SJCRH30 (cell line): Measurements from ENCODE around the gene ENHO. TPM values are rescaled to one million over a fixed set of nuclear protein-coding genes. Genes with fewer than 3 reads are reported as not detected.
"Not testable (repeated sequence)": the region's sequence is repeated elsewhere in the genome, so short reads cannot be mapped to it uniquely, and the experiment has no call there.

Experiments
- DNase-seq, 2 experiments: peaks; one replicate each; pipeline ENCODE4 v3.0.0-alpha.2; 2015 to 2020
- H3K27ac ChIP-seq: fragments of 250-450 bp; sonication (Bioruptor Pico); 2 replicates; pipeline ENCODE4 v1.5.1; 2020; ENCODE audit warnings: mild to moderate bottlenecking, moderate library complexity
- H3K27me3 ChIP-seq: fragments of 250-450 bp; sonication (Bioruptor Pico); 2 replicates; pipeline ENCODE4 v1.5.1; 2020; ENCODE audit warnings: mild to moderate bottlenecking, moderate library complexity
- H3K36me3 ChIP-seq: fragments of 250-450 bp; sonication (Bioruptor Pico); 2 replicates; pipeline ENCODE4 v1.5.1; 2020; ENCODE audit warnings: mild to moderate bottlenecking, moderate library complexity
- H3K4me1 ChIP-seq: fragments of 250-450 bp; sonication (Bioruptor Pico); 2 replicates; pipeline ENCODE4 v1.5.1; 2020; ENCODE audit warnings: mild to moderate bottlenecking, moderate library complexity
- H3K4me3 ChIP-seq: fragments of 250-450 bp; sonication (Bioruptor Pico); 2 replicates; pipeline ENCODE4 v1.5.1; 2020; ENCODE audit warnings: mild to moderate bottlenecking, moderate library complexity
- H3K9me3 ChIP-seq: fragments of 250-450 bp; sonication (Bioruptor Pico); replicated peaks from 2 replicates; pipeline ENCODE4 v1.5.1; 2020; ENCODE audit warnings: mild to moderate bottlenecking, moderate library complexity
- total RNA-seq: library from RNA; depleted of rRNA; stranded (reverse); fragments of >200 nt; shearing (Covaris generic); gene quantifications from 2 replicates; pipeline ENCODE4 v1.2.3, GENCODE V29; 2014

The ENHO gene
- total RNA-seq, 1 experiment from 2014 or later = not detected

DNA sequence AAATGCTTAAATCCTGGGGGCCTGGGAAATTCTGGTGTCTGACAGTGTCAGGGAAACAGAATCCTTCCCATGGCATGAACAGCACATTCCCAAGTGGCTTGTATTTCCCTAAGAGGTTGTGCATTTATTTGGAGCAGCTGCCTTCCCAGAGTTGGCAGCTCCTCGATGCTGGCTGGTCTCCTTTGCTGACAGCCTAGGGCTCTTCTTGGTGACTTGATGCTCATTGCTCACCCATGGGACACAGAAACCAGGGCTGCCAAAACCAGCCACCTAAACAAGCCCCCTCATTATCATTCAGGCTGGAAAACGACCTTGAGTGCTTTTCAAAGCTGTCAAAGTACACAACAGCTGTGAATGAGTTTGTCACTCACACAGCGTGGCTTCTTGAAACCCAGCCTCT, 24.2 kb downstream of the ENHO start:
- H3K27me3 ChIP-seq = no peaks in the 10 kb centered on the region
- no peaks in the 10 kb centered on the region for H3K36me3 ChIP-seq
- no peaks in the 10 kb centered on the region for H3K9me3 ChIP-seq
- H3K27ac ChIP-seq = no peak overlapping the region
- no peaks in the 10 kb centered on the region for H3K4me1 ChIP-seq
- DNase-seq = peak in 1 of 2 experiments; percentile 17
- no peak overlapping the region for H3K4me3 ChIP-seq

DNA sequence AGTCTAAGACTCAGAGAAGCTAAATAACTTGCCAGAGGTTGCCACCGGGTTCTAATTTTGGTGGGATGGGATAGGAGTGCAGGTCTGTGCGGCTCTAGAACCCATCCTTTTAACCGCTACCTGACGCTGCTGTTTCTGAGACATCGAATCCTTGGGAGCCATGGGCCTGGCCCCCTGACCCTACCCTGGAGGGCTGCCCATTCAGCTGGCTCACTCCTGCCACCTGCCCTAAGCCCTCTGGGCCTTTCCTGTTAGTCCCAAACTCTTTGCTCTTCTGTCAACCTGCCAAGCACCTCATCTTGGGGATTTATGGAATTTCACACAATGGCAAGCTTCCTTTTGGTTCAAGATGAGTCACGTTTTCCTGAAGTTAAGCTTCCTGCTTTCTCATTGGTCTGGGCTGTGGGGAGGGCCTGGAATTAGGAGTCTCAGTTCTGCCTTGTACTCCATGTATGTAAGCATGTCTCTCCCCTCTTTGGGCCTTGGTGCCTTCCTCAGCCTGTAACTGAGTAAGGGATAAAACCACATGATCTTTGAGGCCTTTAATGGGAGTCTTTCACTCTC, 26.6 kb downstream of the ENHO start:
- H3K27ac ChIP-seq = no peak overlapping the region
- no peaks in the 10 kb centered on the region for H3K27me3 ChIP-seq
- H3K4me3 ChIP-seq = no peak overlapping the region
- peak in 1 of 2 experiments; percentile 12 for DNase-seq
- H3K4me1 ChIP-seq = no peaks in the 10 kb centered on the region
- no peaks in the 10 kb centered on the region for H3K36me3 ChIP-seq
- H3K9me3 ChIP-seq = no peaks in the 10 kb centered on the region

DNA sequence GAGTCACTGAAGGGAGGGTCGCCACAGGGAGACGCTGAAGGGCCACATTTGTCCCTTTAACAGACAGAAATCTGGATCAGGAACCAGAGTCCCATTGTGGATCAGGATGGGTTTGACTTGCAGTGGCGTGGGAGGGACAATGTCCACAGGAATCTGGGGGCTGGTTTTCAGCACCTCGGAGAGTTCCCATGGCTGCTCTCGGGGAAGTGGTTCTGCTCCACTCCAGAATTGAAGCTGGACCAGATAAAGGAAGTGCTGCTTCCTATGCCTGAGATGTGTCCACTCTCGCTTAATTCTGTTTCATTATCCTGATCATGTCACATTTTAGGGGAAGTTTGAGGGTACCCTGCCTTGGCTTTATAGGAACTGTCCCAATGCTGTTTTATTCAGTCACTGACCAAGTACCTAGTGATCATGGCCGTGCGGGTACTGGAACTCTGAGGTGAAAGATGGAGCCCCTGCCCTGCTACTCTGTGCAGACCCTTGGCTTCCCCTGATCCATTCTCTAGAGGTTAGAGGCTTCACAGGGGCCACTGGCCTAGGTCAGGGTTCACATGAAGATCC, 28.7 kb downstream of the ENHO start:
- DNase-seq = peak; percentile 47 to 67
- Histone ChIP-seq H3K27ac (no peak overlapping the region), H3K36me3 (no peaks in the 10 kb centered on the region), H3K9me3 (no peaks in the 10 kb centered on the region), H3K4me3 (no peak overlapping the region), H3K27me3 (no peaks in the 10 kb centered on the region), H3K4me1 (no peaks in the 10 kb centered on the region)

DNA sequence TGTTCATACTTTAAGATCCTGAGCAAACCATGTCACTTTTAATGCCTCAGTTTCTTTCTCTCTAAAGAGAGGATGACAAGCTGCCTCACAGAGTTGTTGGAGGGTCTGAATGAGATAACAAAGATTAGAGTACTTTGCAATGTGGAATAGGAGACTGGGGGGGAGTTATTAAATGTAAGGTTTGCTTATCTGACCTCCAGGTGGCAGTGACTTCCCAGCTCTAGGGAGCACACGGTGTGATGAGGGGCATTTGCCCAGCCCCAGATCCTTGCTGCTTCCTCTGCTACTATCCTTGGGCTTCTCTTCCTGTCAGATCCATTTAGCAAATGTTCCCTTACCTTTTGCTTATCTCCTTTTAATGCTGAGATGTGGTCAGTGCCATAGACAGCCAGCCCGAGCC, 30.7 kb downstream of the ENHO start:
- H3K36me3 ChIP-seq = no peaks in the 10 kb centered on the region
- no peak for DNase-seq
- H3K9me3 ChIP-seq = no peaks in the 10 kb centered on the region
- no peak overlapping the region for H3K4me3 ChIP-seq
- no peak overlapping the region for H3K27ac ChIP-seq
- no peaks in the 10 kb centered on the region for H3K4me1 ChIP-seq
- no peaks in the 10 kb centered on the region for H3K27me3 ChIP-seq

DNA sequence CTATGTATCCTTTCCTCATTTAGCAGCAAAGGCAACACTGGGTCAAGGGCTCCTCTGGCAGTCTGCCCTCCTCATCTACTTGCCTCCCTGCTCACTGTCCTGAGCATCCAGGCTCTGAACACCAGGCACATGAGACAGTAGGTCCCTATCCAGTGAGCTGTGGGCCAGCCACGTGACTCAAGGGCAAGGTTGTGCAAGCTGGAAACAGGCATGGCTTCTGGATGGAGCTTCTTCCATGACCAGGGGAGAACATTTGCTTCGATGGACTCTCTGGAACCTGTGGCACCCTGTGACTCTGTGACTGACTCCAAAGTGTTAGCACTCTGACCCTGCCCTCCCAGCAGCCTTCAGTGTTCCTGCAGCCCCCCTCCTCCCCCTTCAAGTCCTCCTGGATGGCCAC, 31.2 kb downstream of the ENHO start:
- Histone ChIP-seq H3K4me3 (no peak overlapping the region), H3K36me3 (no peaks in the 10 kb centered on the region), H3K9me3 (no peaks in the 10 kb centered on the region), H3K27me3 (no peaks in the 10 kb centered on the region), H3K4me1 (no peaks in the 10 kb centered on the region), H3K27ac (no peak overlapping the region)
- no peak for DNase-seq

DNA sequence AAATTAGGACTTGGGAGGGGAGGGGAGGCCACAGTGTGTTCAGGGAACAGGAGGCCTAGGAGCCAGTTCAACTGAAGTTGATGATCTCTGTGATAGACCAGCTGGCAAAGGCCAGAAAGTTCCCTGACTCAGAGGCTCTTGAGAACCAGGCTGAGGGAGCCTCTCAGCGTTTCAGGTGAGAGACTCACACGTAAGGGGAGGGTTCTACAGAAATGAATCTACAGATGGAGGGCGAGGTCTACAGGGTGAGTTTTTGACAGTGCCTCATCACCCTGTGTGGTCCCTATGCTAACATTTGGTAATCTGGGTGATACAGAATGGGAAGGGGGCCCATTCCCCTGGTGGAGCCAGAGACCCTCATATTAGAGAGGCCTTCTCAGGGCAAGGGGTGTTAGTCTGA, 32.0 kb downstream of the ENHO start:
- Histone ChIP-seq H3K9me3 (no peaks in the 10 kb centered on the region), H3K4me1 (no peaks in the 10 kb centered on the region), H3K27me3 (no peaks in the 10 kb centered on the region), H3K4me3 (no peak overlapping the region), H3K27ac (no peak overlapping the region), H3K36me3 (no peaks in the 10 kb centered on the region)
- no peak for DNase-seq

DNA sequence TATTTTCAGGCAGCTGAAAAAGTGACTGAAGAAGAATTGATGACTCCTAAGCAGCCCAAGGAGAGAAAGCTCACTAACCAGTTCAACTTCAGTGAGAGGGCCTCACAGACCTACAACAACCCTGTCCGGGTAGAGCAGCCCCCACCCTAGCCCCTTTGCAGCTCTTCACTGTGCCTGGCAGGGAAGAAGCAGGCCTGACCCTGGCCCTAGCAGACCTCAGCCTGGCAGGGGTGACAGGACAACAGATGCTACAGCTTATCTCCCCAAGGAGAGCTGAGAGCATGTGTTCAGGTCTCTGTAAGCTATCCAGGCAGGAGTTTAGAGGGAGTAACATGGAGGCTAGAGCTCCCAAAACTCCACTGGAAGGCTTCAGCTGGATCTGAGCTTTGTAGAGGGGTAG, 32.4 kb downstream of the ENHO start:
- no peak overlapping the region for H3K4me3 ChIP-seq
- H3K4me1 ChIP-seq = no peaks in the 10 kb centered on the region
- no peak for DNase-seq
- H3K9me3 ChIP-seq = no peaks in the 10 kb centered on the region
- H3K27ac ChIP-seq = no peak overlapping the region
- H3K27me3 ChIP-seq = no peaks in the 10 kb centered on the region
- no peaks in the 10 kb centered on the region for H3K36me3 ChIP-seq

DNA sequence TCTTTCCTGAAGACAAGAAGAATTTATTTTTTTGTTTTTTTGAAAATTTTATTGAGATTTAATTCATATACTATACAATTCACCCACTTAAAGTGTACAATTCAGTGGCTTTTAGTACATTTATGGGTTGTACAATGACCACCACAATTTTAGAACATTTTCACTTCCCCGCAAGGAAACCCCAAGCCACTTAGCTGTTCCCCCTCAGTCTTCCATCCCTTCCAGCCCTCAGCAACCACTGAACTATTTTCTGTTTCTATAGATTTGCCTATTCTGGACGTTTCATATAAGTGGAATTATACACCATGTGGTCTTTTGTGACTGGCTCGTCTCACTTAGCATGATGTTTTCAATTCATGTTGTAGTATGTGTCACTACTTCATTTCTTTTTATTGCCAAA, 36.2 kb downstream of the ENHO start:
- Histone ChIP-seq H3K4me1 (no peaks in the 10 kb centered on the region), H3K27ac (no peak overlapping the region), H3K27me3 (no peaks in the 10 kb centered on the region), H3K9me3 (no peaks in the 10 kb centered on the region), H3K36me3 (no peaks in the 10 kb centered on the region), H3K4me3 (no peak overlapping the region)
- no peak for DNase-seq

DNA sequence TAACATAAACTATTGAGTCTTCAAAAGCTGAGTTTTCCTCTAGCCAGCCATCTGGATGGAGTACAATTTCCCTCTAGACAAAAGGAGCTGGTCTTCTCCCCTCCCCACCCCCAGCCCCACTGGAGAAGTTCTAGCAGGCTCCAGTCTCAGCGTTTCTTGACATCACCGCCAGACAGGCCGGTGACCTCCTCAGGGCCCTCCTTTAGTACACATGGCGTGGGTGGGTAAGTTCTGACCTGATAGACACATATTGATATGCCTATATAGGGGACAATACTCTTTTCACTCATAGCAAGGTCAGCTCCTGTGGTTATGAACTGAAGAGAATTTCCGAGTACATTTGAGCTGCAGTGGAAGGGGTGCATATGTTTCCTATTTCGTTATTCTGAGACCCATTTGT, 37.0 kb downstream of the ENHO start:
- DNase-seq = no peak
- Histone ChIP-seq H3K27ac (no peak overlapping the region), H3K9me3 (no peaks in the 10 kb centered on the region), H3K27me3 (no peaks in the 10 kb centered on the region), H3K4me1 (no peaks in the 10 kb centered on the region), H3K4me3 (no peak overlapping the region), H3K36me3 (no peaks in the 10 kb centered on the region)

DNA sequence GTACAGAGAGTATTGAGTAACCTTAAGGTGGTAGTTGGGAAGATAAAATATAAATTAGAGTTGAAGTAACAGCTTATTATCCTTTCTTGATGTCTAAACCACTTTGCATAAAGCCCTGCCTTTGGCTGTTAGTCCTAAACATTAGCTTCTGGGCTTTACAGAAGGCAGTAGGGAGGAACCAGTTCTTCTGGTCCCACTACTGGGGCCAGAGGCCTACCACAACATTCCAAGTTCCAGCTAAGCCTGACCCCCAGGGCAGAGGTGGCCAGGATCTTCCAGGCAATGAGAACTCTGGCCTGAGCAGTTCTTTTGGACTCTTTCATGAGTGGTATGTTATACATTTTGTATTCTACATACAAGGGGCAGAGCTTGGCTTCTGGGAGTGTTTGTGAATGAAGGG, 38.1 kb downstream of the ENHO start:
- no peaks in the 10 kb centered on the region for H3K36me3 ChIP-seq
- no peak overlapping the region for H3K27ac ChIP-seq
- DNase-seq = no peak
- H3K4me1 ChIP-seq = no peaks in the 10 kb centered on the region
- no peak overlapping the region for H3K4me3 ChIP-seq
- H3K9me3 ChIP-seq = no peaks in the 10 kb centered on the region
- no peaks in the 10 kb centered on the region for H3K27me3 ChIP-seq

DNA sequence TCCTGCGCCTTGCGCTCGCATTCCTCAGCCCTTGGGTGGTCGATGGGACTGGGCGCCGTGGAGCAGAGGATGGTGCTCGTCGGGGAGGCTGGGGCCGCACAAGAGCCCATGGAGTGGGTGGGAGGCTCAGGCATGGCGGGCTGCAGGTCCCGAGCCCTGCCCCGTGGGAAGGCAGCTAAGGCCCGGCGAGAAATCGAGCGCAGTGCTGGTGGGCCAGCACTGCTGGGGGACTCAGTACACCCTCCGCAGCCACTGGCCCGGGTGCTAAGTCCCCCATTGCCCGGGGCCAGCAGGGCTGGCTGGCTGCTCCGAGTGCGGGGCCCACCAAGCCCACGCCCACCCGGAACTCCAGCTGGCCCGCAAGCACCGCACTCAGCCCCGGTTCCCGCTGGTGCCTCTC, 40.0 kb downstream of the ENHO start:
- not testable (repeated sequence) for H3K27ac ChIP-seq, H3K27me3 ChIP-seq, H3K9me3 ChIP-seq, H3K36me3 ChIP-seq, DNase-seq, H3K4me3 ChIP-seq, H3K4me1 ChIP-seq

DNA sequence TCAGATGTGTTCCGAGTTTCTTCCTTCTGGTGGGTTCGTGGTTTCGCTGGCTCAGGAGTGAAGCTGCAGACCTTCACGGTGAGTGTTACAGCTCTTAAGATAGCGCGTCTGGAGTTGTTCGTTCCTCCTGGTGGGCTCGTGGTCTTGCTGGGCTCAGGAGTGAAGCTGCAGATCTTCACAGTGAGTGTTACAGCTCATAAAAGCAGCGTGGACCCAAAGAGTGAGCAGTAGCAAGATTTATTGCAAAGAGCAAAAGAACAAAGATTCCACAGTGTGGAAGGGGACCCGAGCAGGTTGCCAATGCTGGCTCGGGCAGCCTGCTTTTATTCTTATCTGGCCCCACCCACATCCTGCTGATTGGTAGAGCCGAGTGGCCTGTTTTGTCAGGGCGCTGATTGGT, 41.2 kb downstream of the ENHO start:
- not testable (repeated sequence) for H3K4me1 ChIP-seq, H3K36me3 ChIP-seq, H3K27ac ChIP-seq, H3K27me3 ChIP-seq, H3K9me3 ChIP-seq, H3K4me3 ChIP-seq, DNase-seq

DNA sequence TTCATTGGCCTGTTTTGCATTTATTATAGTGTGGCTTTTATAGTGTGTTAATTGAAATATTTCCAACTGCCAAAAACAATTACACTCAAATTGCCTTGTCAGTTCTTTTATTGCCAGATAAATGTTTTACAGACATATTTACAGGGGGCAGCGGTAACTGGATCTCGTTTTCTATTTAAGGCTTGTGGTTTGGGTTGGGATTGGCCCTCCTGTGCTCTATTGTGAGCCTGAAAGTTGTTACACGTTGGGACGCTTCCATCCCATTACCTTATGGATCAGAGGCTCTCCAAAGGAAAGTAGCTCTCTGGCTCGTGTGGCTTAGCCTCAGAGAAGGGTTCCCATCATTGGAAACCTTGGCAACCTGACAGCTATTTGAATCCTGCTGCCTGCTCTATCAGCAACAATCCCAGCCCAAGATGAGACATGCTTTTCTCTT, 43.3 kb downstream of the ENHO start:
- no peaks in the 10 kb centered on the region for H3K27me3 ChIP-seq
- no peaks in the 10 kb centered on the region for H3K9me3 ChIP-seq
- H3K27ac ChIP-seq = no peak overlapping the region
- DNase-seq = no peak
- no peaks in the 10 kb centered on the region for H3K36me3 ChIP-seq
- H3K4me1 ChIP-seq = no peaks in the 10 kb centered on the region
- H3K4me3 ChIP-seq = no peak overlapping the region

DNA sequence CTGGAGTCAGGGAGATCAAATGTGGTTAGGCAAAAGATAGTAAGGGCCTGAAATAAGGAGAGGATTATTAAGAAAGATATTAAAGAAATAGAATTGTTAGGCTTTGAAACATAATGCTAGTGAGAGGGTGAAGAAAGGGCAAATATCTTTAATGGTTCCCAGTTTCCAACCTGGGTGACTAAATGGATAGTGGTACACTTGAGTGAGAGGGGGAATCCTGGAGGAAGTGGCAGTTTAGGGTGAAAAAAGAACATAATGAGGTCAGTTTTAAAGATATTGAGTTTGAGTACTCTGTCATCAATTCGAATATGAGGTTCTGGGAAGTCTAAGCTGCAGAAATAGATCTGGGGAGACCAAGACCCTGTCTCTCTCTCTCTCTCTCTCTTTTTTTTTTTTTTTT, 45.2 kb downstream of the ENHO start:
- H3K9me3 ChIP-seq = no peaks in the 10 kb centered on the region
- no peaks in the 10 kb centered on the region for H3K4me1 ChIP-seq
- no peak overlapping the region for H3K27ac ChIP-seq
- DNase-seq = no peak
- no peaks in the 10 kb centered on the region for H3K27me3 ChIP-seq
- H3K4me3 ChIP-seq = no peak overlapping the region
- no peaks in the 10 kb centered on the region for H3K36me3 ChIP-seq

DNA sequence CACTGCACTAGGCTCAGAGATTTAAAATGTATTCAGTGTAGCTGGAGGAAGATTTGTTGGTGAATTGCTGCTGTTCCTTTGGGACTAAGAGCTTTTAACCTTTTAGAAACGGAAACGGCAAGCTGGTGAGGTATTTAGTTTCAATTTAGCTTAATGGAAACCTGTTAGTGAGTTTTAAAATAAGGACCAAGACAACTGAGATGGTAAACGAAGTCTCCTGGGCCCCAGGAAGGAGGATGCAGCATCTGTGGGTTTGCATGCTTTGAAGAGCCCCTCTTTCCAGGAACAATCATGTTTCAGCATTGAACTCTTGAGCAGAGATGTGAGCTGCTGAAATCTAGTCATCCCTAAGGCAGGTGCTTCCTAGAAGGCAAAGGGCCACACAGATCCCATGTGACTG, 47.7 kb downstream of the ENHO start:
- Histone ChIP-seq H3K9me3 (no peaks in the 10 kb centered on the region), H3K4me3 (no peak overlapping the region), H3K36me3 (no peaks in the 10 kb centered on the region), H3K27me3 (no peaks in the 10 kb centered on the region), H3K4me1 (no peaks in the 10 kb centered on the region), H3K27ac (no peak overlapping the region)
- no peak for DNase-seq
